ENCODE measurements around the gene TNFSF18. TPM values are rescaled to one million over a fixed set of nuclear protein-coding genes. Genes with fewer than 3 reads are reported as not detected.

TNFSF18 gene
- total RNA-seq, 1 donor from 2014 or later: not detected

GRCh38 chr1:173058556-173058955 lies 7.8 kb upstream of the TNFSF18 start:
- no peak for DNase-seq (ENCODE audit: low read depth)
- no peak overlapping the region for H3K4me3 ChIP-seq (ENCODE audit: low read depth, low read length)
- TF ChIP-seq, protein P1, sequence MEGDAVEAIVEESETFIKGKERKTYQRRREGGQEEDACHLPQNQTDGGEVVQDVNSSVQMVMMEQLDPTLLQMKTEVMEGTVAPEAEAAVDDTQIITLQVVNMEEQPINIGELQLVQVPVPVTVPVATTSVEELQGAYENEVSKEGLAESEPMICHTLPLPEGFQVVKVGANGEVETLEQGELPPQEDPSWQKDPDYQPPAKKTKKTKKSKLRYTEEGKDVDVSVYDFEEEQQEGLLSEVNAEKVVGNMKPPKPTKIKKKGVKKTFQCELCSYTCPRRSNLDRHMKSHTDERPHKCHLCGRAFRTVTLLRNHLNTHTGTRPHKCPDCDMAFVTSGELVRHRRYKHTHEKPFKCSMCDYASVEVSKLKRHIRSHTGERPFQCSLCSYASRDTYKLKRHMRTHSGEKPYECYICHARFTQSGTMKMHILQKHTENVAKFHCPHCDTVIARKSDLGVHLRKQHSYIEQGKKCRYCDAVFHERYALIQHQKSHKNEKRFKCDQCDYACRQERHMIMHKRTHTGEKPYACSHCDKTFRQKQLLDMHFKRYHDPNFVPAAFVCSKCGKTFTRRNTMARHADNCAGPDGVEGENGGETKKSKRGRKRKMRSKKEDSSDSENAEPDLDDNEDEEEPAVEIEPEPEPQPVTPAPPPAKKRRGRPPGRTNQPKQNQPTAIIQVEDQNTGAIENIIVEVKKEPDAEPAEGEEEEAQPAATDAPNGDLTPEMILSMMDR (conservative IDR thresholded peaks at IDR 0.05; ENCODE audit: low read depth, low read length): no peak

DNA sequence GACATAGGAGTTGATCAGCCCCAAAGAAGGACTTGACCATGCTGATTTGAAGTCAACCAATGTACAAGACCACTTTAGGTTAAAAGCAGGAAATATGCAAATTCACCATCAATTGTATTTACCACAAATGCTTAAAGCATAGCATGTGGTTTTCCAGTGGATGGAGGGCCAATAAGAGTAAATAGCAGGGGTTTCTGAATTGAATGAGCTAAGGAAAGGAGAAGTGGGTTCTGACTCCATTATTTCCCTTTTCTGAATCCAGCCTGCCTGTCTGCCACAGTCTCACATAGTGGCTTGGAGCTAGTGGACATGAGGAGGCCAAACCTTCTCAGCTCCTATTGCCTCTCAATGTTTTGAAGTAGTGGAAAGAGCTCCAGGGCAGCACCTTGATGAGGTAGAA lies 7.2 kb upstream of the TNFSF18 start:
- no peak for DNase-seq (ENCODE audit: low read depth)
- TF ChIP-seq, protein P1 (conservative IDR thresholded peaks at IDR 0.05; ENCODE audit: low read depth, low read length): no peak

DNA sequence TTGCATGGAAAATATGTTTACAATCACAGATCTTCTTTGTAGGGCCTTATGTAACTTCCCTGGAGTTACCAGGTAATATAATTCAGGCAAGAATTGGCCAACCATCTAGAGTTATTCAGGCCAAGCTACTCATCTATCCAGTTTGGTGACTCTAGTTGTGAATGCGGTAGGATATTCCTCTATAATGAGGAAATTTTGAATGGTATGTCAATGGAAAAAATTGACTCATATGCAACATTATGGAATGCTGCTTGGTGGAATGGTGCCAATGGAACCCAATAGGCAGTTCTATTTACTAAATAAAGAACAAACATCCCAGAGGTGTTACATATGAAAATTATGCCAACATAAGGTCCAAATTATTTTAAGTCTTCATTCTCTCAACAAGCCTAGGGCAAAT lies 5.6 kb upstream of the TNFSF18 start:
- no peak for DNase-seq (ENCODE audit: low read depth)
- no peak overlapping the region for H3K4me3 ChIP-seq (ENCODE audit: low read depth, low read length)
- TF ChIP-seq, protein P1 (conservative IDR thresholded peaks at IDR 0.05; ENCODE audit: low read depth, low read length): no peak

More for the DNA sequence above, 7.2 kb upstream of the TNFSF18 start:
- H3K4me3 ChIP-seq (ENCODE audit: low read depth, low read length): no peak overlapping the region

- TF ChIP-seq, protein P1 (conservative IDR thresholded peaks at IDR 0.05; ENCODE audit: low read depth, low read length): no peak
- no peak overlapping the region for H3K4me3 ChIP-seq (ENCODE audit: low read depth, low read length)
- no peak for DNase-seq (ENCODE audit: low read depth)
Measured at GRCh38 chr1:173052681-173053196, 2.0 kb upstream of the TNFSF18 start.

GRCh38 chr1:173049322-173049633 lies 1.5 kb downstream of the TNFSF18 start:
- TF ChIP-seq, protein P1 (conservative IDR thresholded peaks at IDR 0.05; ENCODE audit: low read depth, low read length): no peak
- H3K4me3 ChIP-seq (ENCODE audit: low read depth, low read length): no peak overlapping the region
- DNase-seq (ENCODE audit: low read depth): no peak

DNA sequence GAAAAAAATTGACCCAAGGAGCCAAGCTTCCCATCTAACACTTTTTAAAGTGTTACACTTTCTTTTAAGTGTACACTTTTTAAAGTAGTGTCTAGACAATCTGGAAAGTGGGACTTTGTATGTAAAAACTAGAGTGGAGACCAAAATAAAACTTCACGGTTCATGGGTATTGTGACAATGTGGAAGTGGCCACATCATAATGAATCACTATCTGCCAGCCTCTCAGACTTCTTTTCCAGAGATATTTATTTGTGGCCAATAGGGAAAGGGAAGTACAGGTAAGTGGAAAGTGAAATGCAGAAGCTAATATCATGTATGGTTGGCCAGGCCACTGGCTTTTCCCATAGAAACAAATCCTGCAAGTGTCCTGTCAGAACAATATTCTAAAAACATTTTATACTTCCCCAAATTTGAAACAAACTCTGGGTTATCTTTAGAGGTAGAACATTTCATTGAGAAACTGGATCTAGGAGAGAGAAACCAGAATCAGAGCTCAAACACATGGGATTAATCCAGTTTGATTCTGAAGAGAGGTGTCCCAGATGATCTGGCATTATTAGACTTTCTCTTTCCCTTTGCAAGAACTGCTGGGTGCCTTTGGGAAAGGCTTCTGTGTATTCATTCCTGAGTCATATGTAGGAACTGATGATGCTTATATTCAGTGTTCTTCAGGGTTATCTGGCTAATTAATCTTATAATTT lies 2.0 kb downstream of the TNFSF18 start:
- TF ChIP-seq, protein P1 (conservative IDR thresholded peaks at IDR 0.05; ENCODE audit: low read depth, low read length): no peak
- no peak overlapping the region for H3K4me3 ChIP-seq (ENCODE audit: low read depth, low read length)
- no peak for DNase-seq (ENCODE audit: low read depth)

- H3K4me3 ChIP-seq (ENCODE audit: low read depth, low read length): no peak overlapping the region
- DNase-seq (ENCODE audit: low read depth): no peak
- TF ChIP-seq, protein P1 (conservative IDR thresholded peaks at IDR 0.05; ENCODE audit: low read depth, low read length): no peak
Measured at GRCh38 chr1:173044656-173045055, 6.1 kb downstream of the TNFSF18 start.

Measured in epithelial cell of proximal tubule (primary cell).